Stimulated activated memory B cell treated with anti-CD40 and anti-IgM and Interleukin-4, amounts not matched to agents 10 μg/mL and 1 μg/mL and 100 μg/mL, for 72 hours (primary cell): ENCODE data around the gene SPRING1.

Experiments
- ATAC-seq: fragments of 150-1000 bp; cut with Tn5 transposase; 2 replicates; pipeline ENCODE4 v1.10.0; 2021
- H3K27ac Mint-ChIP-seq: one replicate; pipeline ENCODE4 v1.8.0; 2022; ENCODE audit warnings: mild to moderate bottlenecking, mixed read lengths
- H3K27me3 Mint-ChIP-seq: one replicate; pipeline ENCODE4 v1.8.0; 2022; ENCODE audit warnings: mixed read lengths
- H3K36me3 Mint-ChIP-seq: one replicate; pipeline ENCODE4 v1.8.0; 2022; ENCODE audit warnings: mixed read lengths
- H3K4me1 Mint-ChIP-seq: one replicate; pipeline ENCODE4 v1.8.0; 2022; ENCODE audit warnings: mixed read lengths
- H3K4me3 Mint-ChIP-seq: one replicate; pipeline ENCODE4 v1.8.0; 2022; ENCODE audit warnings: mild to moderate bottlenecking, moderate library complexity, mixed read lengths
- H3K9me3 Mint-ChIP-seq: one replicate; pipeline ENCODE4 v1.8.0; 2022; ENCODE audit warnings: mixed read lengths

Gene SPRING1

GRCh38 chr12:116722245-116722644, 15.6 kb downstream of the SPRING1 start:
- Mint-ChIP-seq H3K36me3 (peaks cover 29% of the 10 kb centered on the region), H3K9me3 (no peaks in the 10 kb centered on the region), H3K27me3 (no peaks in the 10 kb centered on the region), H3K4me1 (peaks cover 30% of the 10 kb centered on the region), H3K4me3 (no peak overlapping the region), H3K27ac (peak overlapping the region; percentile 4)
- no peak for ATAC-seq

DNA sequence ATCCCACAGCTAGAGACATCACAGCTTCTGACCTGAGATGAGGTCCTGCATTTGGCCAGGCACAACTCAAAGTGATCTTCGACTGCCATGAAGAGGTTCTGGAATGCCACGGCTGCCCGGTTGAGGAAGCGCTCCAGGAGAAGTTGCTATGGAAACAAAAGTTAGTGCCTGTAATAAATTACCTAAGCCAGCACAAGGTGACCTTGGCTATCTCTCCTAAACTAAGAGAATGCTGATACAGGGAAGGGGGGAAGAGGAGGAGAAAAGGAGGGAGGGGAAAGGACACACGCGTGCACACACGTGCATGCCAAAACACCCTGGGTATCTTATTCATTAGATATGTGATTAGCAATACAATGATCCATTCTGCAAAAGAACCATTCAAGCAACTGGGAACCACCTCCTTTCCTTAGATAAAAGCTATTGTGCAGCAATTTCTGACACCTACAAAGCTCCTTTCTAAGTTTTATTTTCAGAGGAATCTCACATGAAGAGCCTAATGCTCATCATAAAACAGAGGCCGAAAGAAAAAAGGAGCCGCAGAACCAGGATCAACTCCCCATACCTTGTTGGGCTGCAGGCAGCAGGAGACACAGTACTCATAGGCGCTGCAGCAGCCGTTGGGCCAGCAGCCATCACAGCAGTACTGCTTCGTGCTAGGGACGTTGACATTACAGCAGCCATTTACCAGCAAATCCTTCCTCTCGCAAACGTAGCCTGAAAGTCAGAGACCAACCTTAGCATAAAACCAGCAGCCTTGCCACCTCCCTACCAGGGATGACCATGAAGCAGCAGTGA, 17.9 kb downstream of the SPRING1 start:
- Mint-ChIP-seq H3K36me3 (peaks cover 46% of the 10 kb centered on the region), H3K9me3 (no peaks in the 10 kb centered on the region)
- no peak for ATAC-seq

GRCh38 chr12:116718655-116719454, 19.0 kb downstream of the SPRING1 start:
- no peak overlapping the region for H3K27ac Mint-ChIP-seq
- ATAC-seq: no peak

More for the DNA sequence above, 17.9 kb downstream of the SPRING1 start:
- H3K27ac Mint-ChIP-seq: no peak overlapping the region
- no peaks in the 10 kb centered on the region for H3K27me3 Mint-ChIP-seq
- H3K4me1 Mint-ChIP-seq: peaks cover 22% of the 10 kb centered on the region
- H3K4me3 Mint-ChIP-seq: no peak overlapping the region

DNA sequence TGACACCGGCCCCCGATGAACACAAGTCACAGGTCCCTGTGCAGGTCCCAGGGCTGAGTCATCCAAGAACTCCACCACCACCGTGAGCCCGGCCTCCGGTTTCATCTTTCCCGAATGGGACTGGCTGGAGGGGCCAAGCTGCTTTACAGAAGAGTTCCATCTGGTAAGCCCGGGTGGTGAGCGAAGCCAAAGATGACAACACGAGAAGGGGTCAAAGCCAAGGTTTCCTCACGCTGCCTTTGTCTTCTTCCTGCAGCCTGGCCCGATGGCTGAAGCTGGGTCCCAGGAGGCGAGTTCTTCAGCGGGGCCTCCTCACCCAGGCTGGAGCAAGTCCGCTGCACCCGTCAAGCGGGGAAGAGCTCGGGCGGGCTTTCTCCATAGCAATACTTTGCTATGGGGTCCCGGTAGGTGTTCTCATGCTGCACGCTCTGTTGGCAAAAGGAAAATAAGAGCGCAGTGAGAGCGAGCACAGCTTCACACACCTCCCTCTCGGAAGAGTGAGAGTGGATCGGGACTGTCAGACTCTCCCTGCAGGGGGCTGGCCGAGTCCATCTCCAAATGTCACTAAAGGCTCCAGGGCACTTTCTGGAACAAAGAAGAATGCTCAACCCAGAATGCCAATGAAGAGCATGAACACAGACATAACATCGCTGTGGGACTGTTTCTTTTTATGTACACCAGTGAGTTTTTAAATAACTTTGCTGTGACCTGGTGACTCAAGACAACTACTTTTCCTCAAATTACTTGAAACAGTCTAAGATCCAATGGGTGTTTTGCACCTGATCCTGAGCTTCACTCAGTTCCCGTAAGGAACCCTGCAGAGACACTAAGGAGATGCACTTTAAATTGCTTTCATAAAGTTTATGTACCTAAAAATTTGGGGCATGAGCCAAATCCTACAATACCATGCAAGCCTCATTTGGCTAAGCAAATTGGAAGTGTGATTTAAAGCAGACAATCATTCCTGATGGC, 20.1 kb downstream of the SPRING1 start:
- H3K36me3 Mint-ChIP-seq: peaks cover 42% of the 10 kb centered on the region
- H3K4me1 Mint-ChIP-seq: peaks cover 16% of the 10 kb centered on the region
- H3K9me3 Mint-ChIP-seq: no peaks in the 10 kb centered on the region
- no peak overlapping the region for H3K27ac Mint-ChIP-seq
- H3K4me3 Mint-ChIP-seq: no peak overlapping the region
- ATAC-seq: no peak
- no peaks in the 10 kb centered on the region for H3K27me3 Mint-ChIP-seq

More at GRCh38 chr12:116718655-116719454, 19.0 kb downstream of the SPRING1 start:
- no peaks in the 10 kb centered on the region for H3K9me3 Mint-ChIP-seq
- H3K4me1 Mint-ChIP-seq: peaks cover 18% of the 10 kb centered on the region
- no peaks in the 10 kb centered on the region for H3K27me3 Mint-ChIP-seq
- H3K4me3 Mint-ChIP-seq: no peak overlapping the region
- H3K36me3 Mint-ChIP-seq: peaks cover 46% of the 10 kb centered on the region

GRCh38 chr12:116714175-116714574, 23.7 kb downstream of the SPRING1 start:
- peak overlapping the region; percentile 49 for H3K27ac Mint-ChIP-seq

DNA sequence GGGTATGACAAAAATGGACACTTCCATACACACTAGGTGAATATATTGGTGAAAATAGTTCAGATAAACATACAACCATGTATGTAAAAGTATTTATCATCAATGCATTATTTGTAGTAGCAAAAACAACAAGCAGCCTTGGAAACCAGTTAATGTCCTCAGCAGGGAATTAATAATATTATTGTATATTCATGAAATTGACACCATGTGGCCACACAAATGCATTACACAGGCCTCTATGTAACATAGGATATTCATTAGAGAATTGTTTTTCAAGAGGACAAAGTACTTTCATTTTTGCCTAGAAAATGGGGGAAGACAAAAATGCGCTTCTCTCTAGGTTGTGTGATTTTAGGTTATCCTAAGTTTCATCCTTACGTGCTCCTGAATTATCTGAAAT, 24.3 kb downstream of the SPRING1 start:
- Mint-ChIP-seq H3K27ac (peak overlapping the region; percentile 49), H3K4me1 (peaks cover 8% of the 10 kb centered on the region), H3K4me3 (no peak overlapping the region), H3K36me3 (peaks cover 29% of the 10 kb centered on the region), H3K9me3 (no peaks in the 10 kb centered on the region), H3K27me3 (peaks cover 4% of the 10 kb centered on the region)
- no peak for ATAC-seq

More at GRCh38 chr12:116714175-116714574, 23.7 kb downstream of the SPRING1 start:
- no peak for ATAC-seq
- Mint-ChIP-seq H3K36me3 (peaks cover 29% of the 10 kb centered on the region), H3K4me1 (peaks cover 6% of the 10 kb centered on the region), H3K9me3 (no peaks in the 10 kb centered on the region), H3K27me3 (no peaks in the 10 kb centered on the region), H3K4me3 (no peak overlapping the region)

- Mint-ChIP-seq H3K4me3 (no peak overlapping the region), H3K27ac (peak overlapping the region; percentile 49), H3K27me3 (peaks cover 6% of the 10 kb centered on the region), H3K36me3 (peaks cover 29% of the 10 kb centered on the region), H3K4me1 (peaks cover 17% of the 10 kb centered on the region), H3K9me3 (no peaks in the 10 kb centered on the region)
- ATAC-seq: no peak
Measured at GRCh38 chr12:116712458-116713303, 25.2 kb downstream of the SPRING1 start.

GRCh38 chr12:116710370-116711150, 27.3 kb downstream of the SPRING1 start:
- Mint-ChIP-seq H3K36me3 (peaks cover 14% of the 10 kb centered on the region), H3K4me1 (peaks cover 19% of the 10 kb centered on the region), H3K27me3 (peaks cover 6% of the 10 kb centered on the region), H3K27ac (no peak overlapping the region), H3K9me3 (no peaks in the 10 kb centered on the region), H3K4me3 (no peak overlapping the region)
- ATAC-seq: no peak

- no peak overlapping the region for H3K27ac Mint-ChIP-seq
- peaks cover 6% of the 10 kb centered on the region for H3K27me3 Mint-ChIP-seq
- no peak for ATAC-seq
- peaks cover 12% of the 10 kb centered on the region for H3K36me3 Mint-ChIP-seq
- peaks cover 19% of the 10 kb centered on the region for H3K4me1 Mint-ChIP-seq
- H3K4me3 Mint-ChIP-seq: no peak overlapping the region
- H3K9me3 Mint-ChIP-seq: no peaks in the 10 kb centered on the region
Measured at GRCh38 chr12:116709768-116710167, 28.1 kb downstream of the SPRING1 start.

GRCh38 chr12:116708826-116709756, 28.8 kb downstream of the SPRING1 start:
- Mint-ChIP-seq H3K27ac (peak overlapping the region; percentile 26), H3K9me3 (no peaks in the 10 kb centered on the region), H3K4me1 (peaks cover 19% of the 10 kb centered on the region), H3K36me3 (peaks cover 12% of the 10 kb centered on the region), H3K4me3 (peak overlapping the region; percentile 51), H3K27me3 (peaks cover 6% of the 10 kb centered on the region)
- peak; percentile 80 for ATAC-seq

DNA sequence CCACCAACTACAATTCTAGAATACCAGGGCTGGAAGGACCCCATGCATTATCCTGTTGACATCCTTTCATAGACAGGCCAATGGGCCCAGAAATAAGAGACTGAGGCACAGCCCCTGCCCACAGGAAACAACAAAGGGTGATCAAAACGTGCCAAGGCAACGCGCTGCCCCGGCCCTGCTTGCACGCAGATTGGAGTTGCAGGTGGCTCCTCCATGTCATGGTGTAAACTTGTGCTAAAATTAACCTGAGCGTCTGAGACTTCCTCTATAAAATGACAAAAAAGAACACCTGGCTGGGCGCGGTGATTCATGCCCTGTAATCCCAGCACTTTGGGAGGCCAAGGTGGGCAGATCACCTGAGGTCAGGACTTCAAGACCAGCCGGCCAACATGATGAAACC, 30.1 kb downstream of the SPRING1 start:
- H3K27me3 Mint-ChIP-seq: peaks cover 15% of the 10 kb centered on the region
- no peaks in the 10 kb centered on the region for H3K9me3 Mint-ChIP-seq
- H3K4me1 Mint-ChIP-seq: peaks cover 25% of the 10 kb centered on the region
- peak; percentile 50 for ATAC-seq
- H3K36me3 Mint-ChIP-seq: peaks cover 12% of the 10 kb centered on the region
- no peak overlapping the region for H3K27ac Mint-ChIP-seq
- H3K4me3 Mint-ChIP-seq: no peak overlapping the region

GRCh38 chr12:116703214-116703795, 34.6 kb downstream of the SPRING1 start:
- Mint-ChIP-seq H3K9me3 (no peaks in the 10 kb centered on the region), H3K27ac (no peak overlapping the region), H3K4me1 (peaks cover 15% of the 10 kb centered on the region), H3K27me3 (peaks cover 9% of the 10 kb centered on the region), H3K36me3 (no peaks in the 10 kb centered on the region), H3K4me3 (no peak overlapping the region)
- ATAC-seq: peak; percentile 66
